Suppressor macrophage treated with lipopolysaccharide for 4 hours (primary cell): ENCODE results near the gene TMEM30A.

Source experiments
- DNase-seq: peaks from one replicate; pipeline ENCODE4 v3.0.0-alpha.2; 2020

The TMEM30A gene

DNA sequence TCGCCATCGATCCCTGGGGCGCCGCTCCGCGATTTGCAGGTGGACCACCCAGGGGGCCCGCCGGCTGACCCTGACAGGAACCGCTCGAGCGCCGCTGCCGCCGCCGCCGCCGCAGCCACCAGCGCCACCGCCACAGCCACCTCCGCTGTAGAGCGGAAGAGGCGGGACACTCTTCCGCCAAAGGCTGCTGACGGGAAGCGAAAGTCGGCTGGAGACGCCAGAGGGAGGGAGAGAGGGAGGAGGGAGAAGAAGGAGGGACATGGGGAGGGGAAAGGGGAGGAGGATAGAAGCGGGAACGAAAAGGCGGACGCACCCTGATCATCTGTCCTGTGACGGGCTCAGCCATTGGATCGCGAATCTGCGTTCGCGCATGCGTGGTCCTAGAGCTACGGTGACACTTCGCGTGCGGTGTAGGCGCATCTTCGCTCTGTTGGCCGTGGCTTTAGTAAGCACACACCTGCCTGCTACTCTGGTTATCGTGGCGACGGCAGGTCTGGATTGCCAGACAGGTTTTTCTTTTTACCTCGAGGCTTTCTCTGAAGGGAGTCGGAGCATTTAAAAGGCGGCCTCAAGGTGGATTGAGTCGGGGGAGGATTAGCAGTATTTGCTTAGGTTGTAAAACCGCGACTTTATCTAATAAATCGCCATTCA is at the start of gene TMEM30A:
Gene TMEM30A (minus strand): TSS at position 161 of the 651 bp plus-strand sequence. CDS start 154 bp downstream, at position 7.
- DNase-seq: peak; percentile 99

DNA sequence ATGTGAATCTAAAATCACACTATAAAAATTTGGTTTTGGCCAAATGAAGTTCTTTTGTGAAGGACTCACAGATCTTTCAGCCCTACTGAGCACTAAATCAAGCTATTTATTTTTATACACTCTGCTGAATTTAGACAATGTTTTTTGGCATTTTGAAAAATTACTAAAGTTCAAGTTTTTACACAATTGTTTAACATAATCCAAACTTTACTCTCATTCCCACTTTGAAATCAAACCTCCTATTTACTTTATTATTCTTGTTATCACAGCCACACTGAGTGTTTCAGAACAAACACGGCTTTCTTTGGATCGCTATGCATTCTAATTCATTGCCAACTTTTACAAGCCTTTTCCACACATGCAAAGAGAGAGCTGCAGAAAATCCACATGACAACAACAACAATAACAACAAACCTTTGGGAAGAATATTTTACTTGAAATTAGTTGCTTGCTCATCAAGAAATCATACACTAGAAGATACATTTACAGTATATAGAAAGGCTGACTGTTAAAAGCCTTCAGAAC is 49.1 kb upstream of the TMEM30A start:
- no peak for DNase-seq

DNA sequence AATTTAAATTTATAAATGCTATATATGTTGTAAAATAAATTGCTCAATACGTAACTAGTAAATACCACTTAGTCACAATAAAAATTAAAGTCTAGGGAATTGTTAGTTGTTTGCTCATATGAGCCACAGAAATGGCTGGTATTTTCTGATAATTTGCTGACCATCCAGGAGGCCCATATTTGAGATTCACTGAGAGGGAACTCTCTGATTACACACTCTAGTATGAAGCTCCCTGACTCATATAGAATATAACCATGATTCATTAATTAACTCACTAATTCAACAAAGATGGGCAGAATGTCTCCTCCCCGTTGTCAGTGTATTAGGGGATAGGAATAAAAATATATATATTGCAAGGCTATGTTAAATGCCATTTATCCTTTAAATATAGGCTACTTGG is 46.6 kb upstream of the TMEM30A start:
- DNase-seq: no peak

DNA sequence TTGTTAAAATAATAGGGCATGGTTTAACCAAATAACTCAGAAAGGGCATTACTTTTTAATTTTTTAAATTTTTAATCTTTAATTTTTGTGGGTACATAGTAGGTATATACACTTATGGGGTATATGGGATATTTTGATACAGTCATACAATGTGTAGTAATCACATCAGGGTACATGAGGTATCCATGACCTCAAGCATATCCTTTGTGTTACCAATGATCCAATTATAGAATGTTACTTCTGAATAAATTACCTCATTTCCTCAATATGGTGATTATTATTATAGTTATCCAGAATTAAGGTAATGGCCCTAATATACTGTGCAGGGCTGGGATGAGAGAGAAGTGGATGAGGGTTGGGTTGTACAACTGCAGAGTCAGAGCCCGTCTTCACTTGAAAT is 45.1 kb upstream of the TMEM30A start:
- no peak for DNase-seq

DNA sequence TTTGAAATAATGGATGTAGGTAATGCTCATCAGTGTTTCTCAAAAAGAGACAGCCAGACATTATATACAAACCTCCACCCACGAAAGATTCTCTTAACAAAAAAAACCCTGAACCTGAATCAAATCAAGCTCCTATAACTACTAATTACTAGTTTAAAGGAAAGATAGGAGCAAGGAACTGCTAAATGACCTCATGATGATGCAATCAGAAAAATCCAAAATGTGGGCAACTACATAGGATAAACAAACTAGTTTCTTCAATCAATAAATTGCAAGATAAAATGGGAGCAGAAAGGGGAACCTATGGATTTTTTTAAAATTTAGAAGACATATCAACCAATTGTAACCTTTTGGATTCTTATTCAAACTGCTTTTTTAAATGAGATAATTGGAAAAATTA is 43.2 kb upstream of the TMEM30A start:
- DNase-seq: no peak

DNA sequence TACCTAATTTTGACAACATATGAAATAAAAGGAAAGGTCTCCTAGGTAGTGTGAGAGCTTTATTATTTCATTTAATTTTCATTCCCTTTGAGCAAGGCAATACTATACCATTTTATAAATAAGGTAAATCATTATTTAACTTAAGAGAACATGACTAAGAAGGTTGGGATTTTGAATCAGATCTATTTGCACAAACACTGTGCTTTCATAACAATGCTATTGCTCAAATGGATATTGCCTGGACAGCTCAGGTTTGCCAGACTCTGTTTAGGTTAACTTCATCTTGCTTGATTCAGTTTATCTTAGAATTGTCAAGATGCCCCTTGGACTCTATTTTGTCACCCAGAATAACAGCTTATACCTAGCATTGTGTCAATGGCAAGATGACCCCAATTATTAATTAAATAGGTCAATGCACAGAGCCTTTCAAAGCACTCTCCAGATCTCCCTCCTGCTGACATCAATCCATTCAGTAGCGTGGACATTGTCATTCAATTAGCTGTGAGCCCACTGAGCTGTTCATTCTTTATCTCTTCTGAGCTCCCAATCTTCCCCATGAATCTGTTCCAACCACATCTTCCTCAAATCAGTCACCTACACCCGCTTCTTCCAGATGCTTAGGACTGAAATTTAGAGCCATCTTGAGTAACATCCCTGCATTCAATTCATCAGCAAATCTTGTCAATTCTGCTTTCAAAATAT is 42.1 kb upstream of the TMEM30A start:
- no peak for DNase-seq

DNA sequence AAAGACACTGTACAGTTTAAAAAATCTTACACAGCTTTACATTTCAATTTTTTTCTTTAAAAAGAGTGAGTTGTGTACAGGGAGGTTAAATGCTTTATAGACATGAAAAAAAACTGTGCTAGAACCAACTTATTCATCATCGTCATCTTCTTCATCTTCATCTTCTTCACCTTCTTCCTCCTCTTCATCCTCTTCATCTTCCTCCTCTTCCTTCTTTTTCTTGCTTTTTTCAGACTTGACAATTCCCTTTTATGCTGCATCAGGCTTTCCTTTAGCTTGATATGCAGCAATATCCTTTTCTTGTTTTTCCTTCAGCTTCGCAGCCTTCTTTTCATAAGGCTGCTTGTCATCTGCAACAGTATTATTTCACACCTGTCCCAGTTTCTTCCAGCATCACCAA is 34.3 kb upstream of the TMEM30A start:
- no peak for DNase-seq

DNA sequence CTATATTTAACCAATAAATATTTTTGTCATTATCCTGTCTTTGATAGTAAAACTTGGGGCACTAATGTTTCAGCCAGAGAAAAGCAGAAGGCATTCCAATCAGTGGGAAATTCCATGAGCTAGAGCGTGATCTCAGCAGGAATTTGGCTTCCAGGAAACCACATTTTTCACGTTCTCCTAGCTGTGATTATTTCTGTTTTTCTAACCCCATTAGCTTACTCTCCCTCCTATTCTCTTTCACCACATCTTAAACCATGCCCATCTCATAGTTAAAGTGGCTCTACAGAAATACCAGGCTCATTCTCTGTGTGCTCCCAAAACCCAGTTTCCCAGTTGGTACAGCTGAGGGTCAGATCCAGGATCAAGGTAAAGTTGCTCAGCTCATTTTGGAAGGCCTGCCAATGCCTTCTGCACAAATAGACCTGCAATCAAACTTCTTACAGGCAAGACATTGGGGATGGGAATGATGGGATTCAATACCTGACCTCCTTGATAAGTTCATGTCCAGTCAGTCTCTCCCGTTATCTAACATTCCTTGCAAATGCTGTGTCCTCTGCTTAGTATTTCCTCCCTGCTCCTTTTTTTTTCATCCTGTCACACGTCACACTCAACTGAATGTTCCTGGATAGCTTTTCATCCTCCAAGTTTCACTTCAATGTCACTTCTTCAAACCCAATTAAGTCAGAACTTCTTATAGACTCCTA is 33.1 kb upstream of the TMEM30A start:
- no peak for DNase-seq

DNA sequence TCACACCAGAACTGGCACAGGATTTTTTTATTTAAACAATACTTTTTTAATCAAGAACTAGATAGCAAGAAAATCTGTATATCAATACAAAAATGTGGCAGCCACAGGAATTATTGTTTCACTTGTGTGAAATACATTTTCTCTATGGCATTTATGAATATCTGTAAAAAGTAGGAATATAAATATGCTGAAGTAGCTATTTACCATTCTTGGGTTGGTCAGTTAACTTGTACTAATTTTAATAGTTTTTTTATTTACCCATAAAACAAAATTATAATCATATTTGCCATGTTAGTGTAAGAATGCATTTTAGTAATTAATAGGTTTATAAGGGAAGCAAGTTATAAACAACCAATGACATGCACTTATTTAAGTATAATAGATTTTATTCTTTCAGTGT is 31.4 kb upstream of the TMEM30A start:
- DNase-seq: no peak

DNA sequence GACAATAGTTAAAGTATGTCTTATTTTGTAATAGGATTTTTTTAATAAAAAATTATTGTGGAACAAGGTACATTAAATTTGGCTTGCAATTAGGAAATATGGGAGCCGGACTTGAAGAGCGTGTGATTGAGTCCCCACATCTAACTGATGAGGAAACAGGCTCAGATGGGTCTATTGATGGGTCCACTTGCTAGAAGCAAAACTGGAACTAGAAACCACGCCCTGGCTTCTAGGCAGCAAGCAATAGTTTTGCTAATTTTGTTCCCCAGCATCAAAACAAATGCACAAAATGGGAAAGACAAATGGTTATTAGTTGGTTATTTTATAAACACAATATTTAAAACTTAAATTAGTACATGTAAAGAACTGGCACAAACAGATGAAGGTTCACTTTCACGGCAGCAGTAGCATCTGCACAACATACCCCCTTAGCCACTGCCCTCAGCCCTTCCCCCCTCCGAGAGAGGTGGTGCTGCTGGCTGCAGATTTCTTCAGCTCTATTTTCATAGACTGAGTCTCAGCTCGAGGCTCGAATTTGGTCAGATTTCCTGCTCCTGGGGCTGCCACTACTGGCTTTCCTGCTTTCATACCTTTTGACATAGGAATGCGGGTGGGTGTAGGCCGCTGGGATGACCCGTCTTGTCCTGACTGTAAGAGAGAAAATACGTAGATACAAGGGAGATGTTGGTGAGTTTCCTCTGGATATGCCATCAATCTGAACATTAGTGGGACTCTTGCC is 23.8 kb upstream of the TMEM30A start:
- DNase-seq: no peak

DNA sequence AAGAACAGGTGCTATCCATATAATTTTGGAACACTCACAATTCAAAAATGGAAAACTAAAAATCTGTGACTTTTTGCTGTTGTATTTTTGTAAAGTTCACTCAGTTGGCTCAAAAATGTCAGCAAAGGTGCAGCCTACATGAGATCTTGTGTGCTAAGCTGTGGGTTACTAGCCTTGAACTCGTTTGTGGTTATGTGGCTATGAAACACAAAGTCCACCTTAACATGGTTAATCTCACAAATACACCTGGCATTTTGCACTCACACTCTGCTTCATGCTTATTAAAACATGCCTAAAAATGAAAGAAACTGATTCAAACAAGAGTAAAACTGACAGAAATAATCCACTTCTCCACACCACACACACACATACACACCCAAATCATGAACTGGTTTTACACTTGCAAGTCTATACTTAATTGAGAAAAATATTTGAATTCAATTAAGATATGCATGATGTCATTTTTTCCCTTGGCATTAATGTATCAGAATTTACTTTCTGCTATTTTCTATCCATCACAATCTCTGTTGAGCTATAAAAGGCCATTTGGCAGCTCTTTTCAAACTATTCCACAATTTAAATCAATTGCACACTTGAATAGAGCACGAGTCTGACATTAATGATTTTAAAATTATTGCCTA is 22.9 kb upstream of the TMEM30A start:
- DNase-seq: no peak

DNA sequence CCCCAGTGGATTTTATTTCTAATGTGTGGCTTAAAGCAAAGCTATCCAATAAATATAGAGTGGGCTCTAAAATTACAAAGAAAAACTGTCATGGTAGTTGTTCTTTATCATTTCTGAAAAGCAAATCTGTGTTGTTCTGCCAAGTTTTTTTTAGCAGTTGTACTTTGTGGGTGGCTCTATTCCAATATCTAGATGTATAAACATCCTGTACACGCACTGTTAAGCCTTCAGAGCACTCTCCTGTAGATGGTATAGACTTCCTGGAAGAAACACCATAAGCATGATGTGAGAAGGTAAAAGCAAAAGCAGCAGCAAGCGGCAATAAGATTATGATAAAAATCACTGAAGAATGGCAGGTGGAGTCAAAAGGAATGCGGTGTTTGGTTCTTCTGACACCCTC is 21.5 kb upstream of the TMEM30A start:
- DNase-seq: no peak

DNA sequence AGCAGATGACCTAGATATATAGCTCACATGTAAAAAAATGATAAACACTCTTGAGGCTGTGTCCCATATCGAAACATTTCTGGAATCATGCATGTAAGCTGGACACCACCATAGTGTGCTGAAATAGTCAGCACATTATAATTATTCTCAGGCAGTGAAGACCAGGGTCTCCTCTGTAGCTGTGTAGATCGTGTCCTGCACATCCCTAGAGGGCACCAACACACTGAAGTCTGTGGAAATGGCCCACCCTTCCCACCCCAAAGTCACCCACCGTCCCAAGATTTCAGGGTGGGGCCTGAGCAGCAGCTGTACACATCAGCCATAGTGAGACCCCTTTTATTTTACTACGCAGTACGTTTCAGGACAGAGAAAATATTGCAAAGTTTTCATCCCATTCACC is 21.0 kb upstream of the TMEM30A start:
- DNase-seq: no peak

DNA sequence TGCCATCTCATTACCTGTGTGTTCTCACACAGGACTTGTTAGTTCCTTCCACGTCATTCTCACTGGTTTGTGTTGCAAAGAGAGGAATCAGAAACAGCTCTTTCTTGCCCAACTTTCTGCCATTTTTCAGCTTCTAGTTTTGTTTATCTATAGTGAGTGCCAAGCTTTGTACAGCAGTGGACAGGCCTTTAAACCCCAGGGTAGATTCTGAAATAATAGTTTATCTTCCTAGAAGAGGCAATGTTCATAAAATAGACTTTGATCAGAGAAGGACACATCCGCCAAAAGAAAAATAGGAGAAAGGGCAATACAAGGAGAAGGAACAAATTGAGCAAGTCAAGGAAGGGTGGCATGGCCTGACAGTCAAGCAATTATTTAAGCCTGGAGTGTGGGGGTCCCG is 17.7 kb upstream of the TMEM30A start:
- DNase-seq: no peak

DNA sequence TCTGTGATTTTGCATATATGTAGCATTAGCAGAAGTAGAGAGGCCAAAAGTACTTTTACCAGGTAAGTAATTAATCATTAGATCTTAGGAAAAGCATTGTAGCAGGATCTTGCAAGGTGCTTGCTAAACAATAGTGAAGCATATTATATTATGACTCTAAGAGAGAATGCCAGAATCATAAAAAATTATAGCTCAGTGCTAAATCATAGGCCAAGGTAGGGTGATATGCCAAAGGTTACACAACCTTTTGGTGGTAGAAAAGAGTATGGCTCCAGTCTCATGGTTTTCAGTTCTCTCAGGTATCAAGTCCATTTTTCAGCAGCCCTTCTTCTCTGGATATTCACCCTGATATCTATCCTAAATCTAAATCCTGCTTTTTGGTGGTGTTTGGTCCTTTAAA is 16.9 kb upstream of the TMEM30A start:
- DNase-seq: no peak

DNA sequence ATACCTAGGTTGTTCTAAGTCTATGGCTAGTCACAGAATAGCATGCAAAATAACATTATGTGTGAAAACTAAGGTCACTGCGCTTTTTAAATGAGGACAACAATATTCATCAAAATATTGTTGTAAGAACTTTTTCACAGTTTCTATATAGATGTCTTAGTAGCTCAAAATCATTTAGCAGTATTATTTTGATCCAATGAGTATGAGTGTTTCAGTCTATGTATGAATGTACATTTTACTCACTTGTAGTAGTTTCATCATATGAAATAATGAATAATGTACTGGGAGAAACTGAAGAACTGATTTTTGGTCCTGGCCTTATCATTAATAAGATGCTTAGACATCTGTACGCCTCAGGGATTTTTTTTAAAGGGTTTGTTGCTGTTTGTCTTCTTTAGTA is 16.5 kb upstream of the TMEM30A start:
- no peak for DNase-seq

DNA sequence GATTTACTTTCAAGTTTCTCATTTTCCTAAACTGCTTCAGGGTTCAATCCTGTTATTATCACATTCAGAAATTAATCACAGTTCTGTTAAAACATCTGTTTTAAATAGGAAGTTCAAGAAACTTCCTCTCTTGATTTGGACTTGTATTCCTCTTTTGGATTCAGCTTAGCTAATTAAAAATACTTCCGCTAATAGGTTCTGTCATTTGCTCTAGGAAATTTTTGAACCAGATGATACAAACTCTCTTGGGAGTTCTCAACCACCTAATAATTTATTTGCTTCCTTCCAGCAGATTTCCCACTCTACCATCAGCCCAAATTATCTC is 15.9 kb upstream of the TMEM30A start:
- peak; percentile 23 for DNase-seq

DNA sequence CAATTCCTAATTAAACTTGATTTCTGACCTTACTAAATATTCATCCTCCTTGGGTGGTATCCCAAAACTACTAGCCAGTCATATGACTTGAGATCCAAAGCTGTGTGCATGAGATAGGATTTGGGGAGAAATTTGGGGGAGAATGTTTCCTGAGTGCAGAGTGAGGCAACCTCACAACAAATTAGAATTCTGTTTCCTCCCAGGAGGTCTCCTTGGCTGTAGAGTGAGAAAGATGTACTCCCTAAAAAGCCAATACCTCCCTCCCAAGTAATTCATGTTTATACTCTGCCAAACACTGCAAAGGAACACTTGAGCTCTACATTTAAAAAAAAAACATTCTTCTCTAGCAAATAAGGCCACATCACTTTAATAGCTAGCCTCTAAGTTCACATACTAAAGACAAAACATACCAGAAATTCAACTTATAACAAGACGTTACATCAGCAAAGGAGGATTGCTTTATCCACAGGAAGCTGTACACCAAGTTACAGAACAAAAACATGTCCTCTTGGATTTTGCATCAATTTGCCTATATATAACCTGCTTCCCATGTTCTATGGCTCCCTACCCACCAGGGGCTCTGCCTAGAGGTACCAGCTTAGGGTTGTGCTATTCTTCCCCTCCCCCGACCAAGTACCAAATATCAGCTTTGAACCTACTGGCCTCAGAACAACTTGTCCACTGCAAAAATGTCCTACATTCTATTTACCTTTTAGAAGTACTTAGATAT is 15.4 kb upstream of the TMEM30A start:
- no peak for DNase-seq

DNA sequence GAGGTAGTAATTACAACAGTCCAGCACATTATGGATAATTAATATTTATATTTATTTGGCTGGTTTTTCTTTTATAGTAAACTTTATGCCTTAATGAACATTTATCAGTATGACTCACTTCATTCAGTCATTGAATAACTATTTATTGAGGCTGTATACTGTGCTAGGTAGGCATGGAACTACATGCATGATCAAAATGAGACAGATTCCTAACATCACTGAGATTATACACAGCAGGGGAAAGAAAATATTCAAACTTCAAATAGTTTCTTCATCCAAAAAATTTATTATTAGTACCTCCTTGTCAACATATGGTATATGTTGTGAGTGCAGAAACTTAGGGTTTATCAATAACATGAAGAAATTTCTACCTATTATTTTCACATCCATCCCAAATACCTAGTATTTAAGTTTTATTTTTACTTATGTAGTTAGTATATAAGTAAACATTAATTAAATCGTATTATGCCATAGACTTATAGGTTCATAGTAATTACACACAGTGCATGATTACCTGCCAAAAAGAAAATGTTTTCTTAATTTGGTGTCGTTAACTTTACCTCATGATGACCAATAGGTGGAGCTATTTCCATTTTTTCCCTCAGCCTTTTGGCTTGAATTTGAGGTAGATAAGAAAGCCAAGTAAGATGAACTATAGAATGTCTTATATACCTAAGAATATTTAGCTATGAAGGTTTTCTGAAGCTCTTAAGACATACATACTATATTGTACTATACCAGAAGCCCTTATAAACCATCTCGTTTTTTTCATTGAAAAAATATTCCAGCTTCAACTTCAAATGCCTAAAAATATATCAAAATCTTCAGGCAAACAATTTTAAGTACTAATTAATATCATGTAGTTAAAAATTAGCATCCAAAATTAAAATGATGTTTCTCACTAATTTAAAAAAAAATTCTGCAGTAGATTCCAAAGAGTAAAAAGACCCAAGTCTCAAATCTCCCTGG is 12.5 kb upstream of the TMEM30A start:
- peak; percentile 80 for DNase-seq

DNA sequence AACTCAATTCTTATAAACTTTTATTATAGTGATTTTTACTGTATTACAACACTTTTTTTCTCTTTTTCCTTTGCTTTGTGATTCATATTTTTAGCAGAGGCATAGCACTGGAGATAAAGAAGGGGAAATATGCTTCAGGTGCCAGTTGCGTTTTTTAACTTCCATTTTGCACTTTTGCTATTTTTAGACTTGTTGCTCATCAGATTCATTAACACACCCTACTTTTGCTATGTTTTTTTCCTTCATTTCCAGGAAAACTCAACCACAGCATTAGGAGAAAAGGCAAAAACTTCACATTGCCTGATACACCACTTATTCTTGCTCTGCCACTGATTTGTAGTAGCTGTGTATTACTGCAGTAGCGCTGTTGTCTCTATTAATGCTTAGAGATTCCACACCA is 8.0 kb upstream of the TMEM30A start:
- DNase-seq: no peak

DNA sequence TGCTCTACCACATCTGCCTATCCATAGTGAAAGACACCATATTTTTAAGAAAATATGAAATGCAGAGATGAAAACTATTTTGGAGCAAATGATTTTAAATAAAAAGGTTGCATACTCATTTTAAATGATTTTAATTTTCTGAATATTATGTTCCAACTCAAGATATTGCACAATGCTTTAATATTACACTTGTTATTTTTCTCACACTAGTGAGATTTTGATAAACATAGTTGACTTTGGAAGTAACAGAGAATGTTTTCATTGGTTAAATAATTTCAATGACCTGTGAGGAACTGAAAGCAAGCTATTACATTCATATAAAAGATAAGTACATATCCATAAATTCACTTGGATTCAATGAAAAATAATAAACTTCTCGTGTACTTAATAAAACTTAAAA is 7.2 kb upstream of the TMEM30A start:
- DNase-seq: no peak
